Measurements from ENCODE around the gene ZNF574. TPM values are rescaled to one million over a fixed set of nuclear protein-coding genes. Genes with fewer than 3 reads are reported as not detected.

ZNF574 gene
- total and polyA plus RNA-seq, 2 experiments from 2014 or later, result 19.4 to 61.2 TPM

- no peak overlapping the region for H3K4me3 ChIP-seq
- no peaks in the 10 kb centered on the region for H3K9me2 ChIP-seq (ENCODE audit: insufficient read depth)
- H3K4me1 ChIP-seq (ENCODE audit: insufficient read depth), result no peaks in the 10 kb centered on the region
- Mint-ChIP-seq H3K9me3 (no peaks in the 10 kb centered on the region; the same call in 2 of the 3 replicates), H3K36me3 (ENCODE audit: low read depth) (peaks cover 79% of the 10 kb centered on the region), H3K27ac (no peak overlapping the region), H3K4me1 (no peaks in the 10 kb centered on the region; the same call in 2 of the 3 replicates), H3K4me3 (no peak overlapping the region), H3K27me3 (ENCODE audit: insufficient read depth, low read depth, poor library complexity) (peaks cover 13% of the 10 kb centered on the region)
- H3K27me3 ChIP-seq (ENCODE audit: insufficient read depth), result no peaks in the 10 kb centered on the region
- H4K20me1 ChIP-seq (replicated peaks; ENCODE audit: insufficient read depth), result peaks cover 4% of the 10 kb centered on the region; the same call in 1 of the 2 replicates
- no peak overlapping the region for H2AFZ ChIP-seq
- H3K79me2 ChIP-seq (replicated peaks; ENCODE audit: insufficient read depth), result no peaks in the 10 kb centered on the region
- H3K4me2 ChIP-seq, result no peak overlapping the region
- no peak overlapping the region for H3K27ac ChIP-seq (ENCODE audit: low read depth)
- DNase-seq (ENCODE audit: low spot score), result no peak
- H3F3A ChIP-seq (replicated peaks; ENCODE audit: low read depth), result no peaks in the 10 kb centered on the region
- peaks cover 12% of the 10 kb centered on the region for H3K36me3 ChIP-seq (ENCODE audit: insufficient read depth)
- TF ChIP-seq NANOG (IDR thresholded peaks at IDR 0.05; ENCODE audit: borderline replicate concordance) (no peak), EZH2 (IDR thresholded peaks at IDR 0.05; ENCODE audit: low read depth, unreplicated experiment) (no peak), POLR2AphosphoS5 (IDR thresholded peaks at IDR 0.05; ENCODE audit: low read depth) (no peak), JUNB (IDR thresholded peaks at IDR 0.05; ENCODE audit: unreplicated experiment) (no peak), REST (IDR thresholded peaks at IDR 0.05; ENCODE audit: unreplicated experiment) (no peak), ETS1 (IDR thresholded peaks at IDR 0.05) (no peak), ZNF114 (CRISPR knock-in tag; IDR thresholded peaks at IDR 0.05) (no peak), CREB1 (CRISPR knock-in tag; IDR thresholded peaks at IDR 0.05; ENCODE audit: low read depth) (no peak), EZH2phosphoT487 (IDR thresholded peaks at IDR 0.05; ENCODE audit: unreplicated experiment) (no peak), ZNF331 (CRISPR knock-in tag; IDR thresholded peaks at IDR 0.05; ENCODE audit: low read depth) (no peak), ZNF462 (CRISPR knock-in tag; IDR thresholded peaks at IDR 0.05) (no peak)
- ATAC-seq, result no peak
Measured at GRCh38 chr19:42059196-42059595, 16.8 kb upstream of the ZNF574 start.
